ENCODE data around the gene TBC1D9B.
"Not testable (repeated sequence)": the region's sequence is repeated elsewhere in the genome, so short reads cannot be mapped to it uniquely, and the experiment has no call there.

Gene TBC1D9B

DNA sequence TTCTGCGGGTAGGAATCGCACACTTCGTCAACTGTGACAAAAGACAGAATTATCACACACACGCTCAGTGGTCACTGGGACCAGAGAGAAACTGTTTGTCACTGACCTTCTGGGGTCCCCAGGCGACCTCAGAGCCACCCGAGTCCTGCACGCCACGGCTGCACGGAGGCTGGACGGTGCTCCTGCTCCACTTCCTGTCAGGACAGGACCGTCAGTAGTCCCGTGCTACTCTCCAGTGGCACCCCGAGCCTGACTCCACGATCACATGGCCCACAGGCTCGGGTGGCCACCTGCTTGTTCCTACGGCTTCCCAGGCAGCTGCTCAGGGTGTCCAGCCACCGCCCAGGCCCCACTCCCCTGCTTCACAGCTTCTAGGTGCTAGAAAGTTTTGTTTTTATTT, 66.9 kb downstream of the TBC1D9B start:
- no peak overlapping the region for H3K9ac ChIP-seq (ENCODE audit: low read depth, low read length)
- H3K4me3 ChIP-seq (ENCODE audit: low read depth, low read length), result no peak overlapping the region
- H3K27me3 ChIP-seq (ENCODE audit: control insufficient read depth, insufficient read depth, low read length), result no peaks in the 10 kb centered on the region
- no peaks in the 10 kb centered on the region for H3K9me3 ChIP-seq (ENCODE audit: control insufficient read depth, insufficient read depth, low read length)
- no peaks in the 10 kb centered on the region for H3K4me1 ChIP-seq (ENCODE audit: control insufficient read depth, insufficient read depth, low read length)
- H3K36me3 ChIP-seq (ENCODE audit: control insufficient read depth, insufficient read depth, low read length), result peaks cover 43% of the 10 kb centered on the region

DNA sequence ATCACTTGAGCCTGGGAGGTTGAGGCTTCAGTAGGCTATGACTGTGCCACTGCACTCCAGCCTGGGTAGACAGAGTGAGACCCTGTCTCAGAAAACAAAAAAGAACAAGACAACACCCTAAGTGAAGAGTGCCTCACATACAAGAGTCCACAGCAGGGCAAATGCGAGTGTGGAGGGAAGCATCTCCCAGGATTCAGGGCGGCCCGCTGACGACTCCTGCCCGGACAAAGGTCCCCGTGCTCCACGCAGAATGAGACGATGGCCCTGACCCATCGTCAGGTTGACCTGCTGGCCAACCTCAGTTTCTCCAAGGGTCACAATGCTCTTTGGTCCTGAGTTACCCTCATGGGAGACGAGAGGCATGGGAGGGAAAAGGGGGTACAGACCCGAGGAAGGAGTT, 67.4 kb downstream of the TBC1D9B start:
- Histone ChIP-seq H3K4me3 (ENCODE audit: low read depth, low read length) (no peak overlapping the region), H3K9me3 (ENCODE audit: control insufficient read depth, insufficient read depth, low read length) (no peaks in the 10 kb centered on the region), H3K36me3 (ENCODE audit: control insufficient read depth, insufficient read depth, low read length) (peaks cover 43% of the 10 kb centered on the region), H3K4me1 (ENCODE audit: control insufficient read depth, insufficient read depth, low read length) (no peaks in the 10 kb centered on the region), H3K27me3 (ENCODE audit: control insufficient read depth, insufficient read depth, low read length) (no peaks in the 10 kb centered on the region), H3K9ac (ENCODE audit: low read depth, low read length) (no peak overlapping the region)

DNA sequence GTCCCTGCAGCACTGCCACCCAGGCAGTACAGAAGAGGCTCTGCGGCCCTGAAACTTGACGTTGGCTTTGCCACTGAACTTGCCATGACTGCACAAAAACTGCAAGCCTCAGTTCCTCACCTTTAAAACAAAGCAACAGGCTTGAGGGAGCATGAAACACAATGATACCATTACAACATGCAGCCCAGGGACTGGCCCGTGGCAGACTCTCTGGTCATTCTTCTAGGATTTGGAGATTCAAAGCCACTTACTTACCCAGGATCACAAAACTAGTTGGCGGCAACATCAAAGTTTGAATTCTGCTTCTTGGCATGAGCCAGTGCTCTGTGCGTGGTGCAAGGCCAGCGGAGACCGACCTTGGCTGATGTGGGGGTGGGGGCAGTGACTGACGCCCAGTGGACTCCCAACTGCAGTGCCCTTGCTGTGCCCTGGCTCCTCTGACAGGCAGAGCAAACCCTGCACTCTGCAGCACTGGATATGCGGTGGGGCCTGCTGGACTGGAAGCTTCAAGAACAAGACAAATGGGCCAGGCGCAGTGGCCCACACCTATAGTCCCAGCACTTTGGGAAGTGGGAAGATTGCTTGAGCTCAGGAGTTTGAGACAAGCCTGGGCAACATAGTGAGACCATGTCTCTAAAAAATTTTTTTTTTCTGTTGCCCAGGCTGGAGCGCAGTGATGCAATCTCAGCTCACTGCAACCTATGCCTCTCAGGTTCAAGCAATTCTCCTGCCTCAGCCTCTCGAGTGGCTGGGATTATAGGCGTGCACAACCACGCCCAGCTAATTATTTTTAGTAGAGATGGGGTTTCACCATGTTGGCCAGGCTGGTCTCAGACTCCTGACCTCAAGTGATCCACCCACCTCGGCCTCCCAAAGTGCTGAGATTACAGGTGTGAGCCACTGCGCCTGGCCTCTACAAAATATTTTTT, 68.1 kb downstream of the TBC1D9B start:
- H3K27me3 ChIP-seq (ENCODE audit: control insufficient read depth, insufficient read depth, low read length), result no peaks in the 10 kb centered on the region
- H3K4me3 ChIP-seq (ENCODE audit: low read depth, low read length), result no peak overlapping the region
- H3K4me1 ChIP-seq (ENCODE audit: control insufficient read depth, insufficient read depth, low read length), result no peaks in the 10 kb centered on the region
- peaks cover 42% of the 10 kb centered on the region for H3K36me3 ChIP-seq (ENCODE audit: control insufficient read depth, insufficient read depth, low read length)
- H3K9me3 ChIP-seq (ENCODE audit: control insufficient read depth, insufficient read depth, low read length), result no peaks in the 10 kb centered on the region
- H3K9ac ChIP-seq (ENCODE audit: low read depth, low read length), result no peak overlapping the region

DNA sequence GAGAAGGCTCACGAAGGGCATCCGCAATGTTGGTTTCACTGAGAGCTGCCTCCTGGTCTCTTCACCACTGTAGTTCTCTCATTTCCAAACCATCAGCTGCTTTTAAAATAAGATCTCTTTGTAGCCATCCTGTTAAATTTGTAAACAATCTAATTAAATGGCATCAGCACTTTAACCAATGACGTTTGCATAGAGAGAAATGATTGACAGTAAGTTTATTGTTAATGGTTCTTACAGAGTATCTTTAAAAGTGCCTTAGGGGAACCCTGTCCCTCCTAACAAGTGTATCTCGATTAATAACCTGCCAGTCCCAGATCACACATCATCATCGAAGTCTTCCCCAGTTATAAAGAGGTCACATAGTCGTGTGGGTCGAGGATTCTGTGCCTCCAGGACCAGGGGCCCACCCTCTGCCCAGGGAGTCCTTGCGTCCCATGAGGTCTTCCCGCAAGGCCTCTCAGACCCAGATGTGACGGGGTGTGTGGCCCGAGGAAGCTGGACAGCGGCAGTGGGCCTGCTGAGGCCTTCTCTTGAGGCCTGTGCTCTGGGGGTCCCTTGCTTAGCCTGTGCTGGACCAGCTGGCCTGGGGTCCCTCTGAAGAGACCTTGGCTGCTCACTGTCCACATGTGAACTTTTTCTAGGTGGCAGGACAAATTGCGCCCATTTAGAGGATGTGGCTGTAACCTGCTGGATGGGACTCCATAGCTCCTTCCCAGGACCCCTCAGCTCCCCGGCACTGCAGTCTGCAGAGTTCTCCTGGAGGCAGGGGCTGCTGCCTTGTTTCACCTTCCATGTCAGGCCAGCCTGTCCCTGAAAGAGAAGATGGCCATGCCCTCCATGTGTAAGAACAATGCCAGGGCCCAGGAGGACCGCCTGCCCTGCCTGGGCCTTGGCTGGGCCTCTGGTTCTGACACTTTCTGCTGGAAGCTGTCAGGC, 70.4 kb downstream of the TBC1D9B start:
- H3K4me3 ChIP-seq (ENCODE audit: low read depth, low read length), result no peak overlapping the region
- H3K9ac ChIP-seq (ENCODE audit: low read depth, low read length), result no peak overlapping the region

DNA sequence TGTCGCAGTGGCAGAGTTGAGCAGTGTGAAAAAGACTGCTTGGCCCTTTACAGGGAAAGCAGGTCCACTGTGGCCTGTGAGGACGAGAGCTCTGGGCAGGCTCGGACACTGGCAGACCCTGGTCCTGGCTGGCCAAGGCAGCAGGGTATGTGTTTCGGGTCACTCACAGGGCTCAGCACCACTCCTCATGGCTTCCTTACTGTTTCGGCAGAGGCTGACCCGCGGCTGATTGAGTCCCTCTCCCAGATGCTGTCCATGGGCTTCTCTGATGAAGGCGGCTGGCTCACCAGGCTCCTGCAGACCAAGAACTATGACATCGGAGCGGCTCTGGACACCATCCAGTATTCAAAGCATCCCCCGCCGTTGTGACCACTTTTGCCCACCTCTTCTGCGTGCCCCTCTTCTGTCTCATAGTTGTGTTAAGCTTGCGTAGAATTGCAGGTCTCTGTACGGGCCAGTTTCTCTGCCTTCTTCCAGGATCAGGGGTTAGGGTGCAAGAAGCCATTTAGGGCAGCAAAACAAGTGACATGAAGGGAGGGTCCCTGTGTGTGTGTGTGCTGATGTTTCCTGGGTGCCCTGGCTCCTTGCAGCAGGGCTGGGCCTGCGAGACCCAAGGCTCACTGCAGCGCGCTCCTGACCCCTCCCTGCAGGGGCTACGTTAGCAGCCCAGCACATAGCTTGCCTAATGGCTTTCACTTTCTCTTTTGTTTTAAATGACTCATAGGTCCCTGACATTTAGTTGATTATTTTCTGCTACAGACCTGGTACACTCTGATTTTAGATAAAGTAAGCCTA, 71.3 kb downstream of the TBC1D9B start:
- no peaks in the 10 kb centered on the region for H3K9me3 ChIP-seq (ENCODE audit: control insufficient read depth, insufficient read depth, low read length)
- no peak overlapping the region for H3K4me3 ChIP-seq (ENCODE audit: low read depth, low read length)
- H3K36me3 ChIP-seq (ENCODE audit: control insufficient read depth, insufficient read depth, low read length), result peaks cover 60% of the 10 kb centered on the region
- H3K27me3 ChIP-seq (ENCODE audit: control insufficient read depth, insufficient read depth, low read length), result no peaks in the 10 kb centered on the region
- H3K4me1 ChIP-seq (ENCODE audit: control insufficient read depth, insufficient read depth, low read length), result no peaks in the 10 kb centered on the region
- H3K9ac ChIP-seq (ENCODE audit: low read depth, low read length), result no peak overlapping the region

More for the DNA sequence above, 70.4 kb downstream of the TBC1D9B start:
- no peaks in the 10 kb centered on the region for H3K27me3 ChIP-seq (ENCODE audit: control insufficient read depth, insufficient read depth, low read length)
- no peaks in the 10 kb centered on the region for H3K4me1 ChIP-seq (ENCODE audit: control insufficient read depth, insufficient read depth, low read length)
- H3K36me3 ChIP-seq (ENCODE audit: control insufficient read depth, insufficient read depth, low read length), result peaks cover 55% of the 10 kb centered on the region
- no peaks in the 10 kb centered on the region for H3K9me3 ChIP-seq (ENCODE audit: control insufficient read depth, insufficient read depth, low read length)

DNA sequence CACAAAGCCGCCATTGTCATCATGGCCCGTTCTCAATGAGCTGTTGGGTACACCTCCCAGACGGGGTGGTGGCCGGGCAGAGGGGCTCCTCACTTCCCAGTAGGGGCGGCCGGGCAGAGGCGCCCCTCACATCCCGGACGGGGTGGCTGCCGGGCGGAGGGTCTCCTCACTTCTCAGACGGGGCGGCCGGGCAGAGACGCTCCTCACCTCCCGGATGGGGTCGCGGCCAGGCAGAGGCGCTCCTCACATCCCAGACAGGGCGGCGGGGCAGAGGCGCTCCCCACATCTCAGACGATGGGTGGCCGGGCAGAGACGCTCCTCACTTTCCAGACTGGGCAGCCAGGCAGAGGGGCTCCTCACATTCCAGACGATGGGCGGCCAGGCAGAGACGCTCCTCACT, 72.8 kb downstream of the TBC1D9B start:
- H3K4me3 ChIP-seq (ENCODE audit: low read depth, low read length); H3K4me1 ChIP-seq (ENCODE audit: control insufficient read depth, insufficient read depth, low read length); H3K27me3 ChIP-seq (ENCODE audit: control insufficient read depth, insufficient read depth, low read length); H3K9ac ChIP-seq (ENCODE audit: low read depth, low read length); H3K9me3 ChIP-seq (ENCODE audit: control insufficient read depth, insufficient read depth, low read length): not testable (repeated sequence)
- peaks cover 57% of the 10 kb centered on the region for H3K36me3 ChIP-seq (ENCODE audit: control insufficient read depth, insufficient read depth, low read length)

DNA sequence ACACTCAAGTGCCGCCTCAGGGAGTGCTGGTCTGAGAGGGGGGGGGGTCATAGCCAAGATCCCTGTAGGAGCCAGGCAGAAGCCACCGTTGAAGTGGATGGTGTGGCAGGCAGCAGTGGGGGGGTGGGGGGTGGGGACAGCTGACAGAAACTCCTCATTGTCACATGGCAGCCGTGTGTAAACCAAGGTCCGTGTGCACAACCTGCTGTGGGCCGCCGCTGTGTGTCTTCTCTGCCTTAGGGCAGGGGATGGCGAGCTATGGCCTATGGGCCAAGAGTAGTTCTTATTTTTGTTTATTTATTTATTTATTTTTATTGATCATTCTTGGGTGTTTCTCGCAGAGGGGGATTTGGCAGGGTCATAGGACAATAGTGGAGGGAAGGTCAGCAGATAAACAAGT, 73.6 kb downstream of the TBC1D9B start:
- no peak overlapping the region for H3K4me3 ChIP-seq (ENCODE audit: low read depth, low read length)
- H3K9me3 ChIP-seq (ENCODE audit: control insufficient read depth, insufficient read depth, low read length), result no peaks in the 10 kb centered on the region
- H3K27me3 ChIP-seq (ENCODE audit: control insufficient read depth, insufficient read depth, low read length), result no peaks in the 10 kb centered on the region
- H3K36me3 ChIP-seq (ENCODE audit: control insufficient read depth, insufficient read depth, low read length), result peaks cover 52% of the 10 kb centered on the region
- H3K9ac ChIP-seq (ENCODE audit: low read depth, low read length), result no peak overlapping the region
- H3K4me1 ChIP-seq (ENCODE audit: control insufficient read depth, insufficient read depth, low read length), result peaks cover under 1% of the 10 kb centered on the region

DNA sequence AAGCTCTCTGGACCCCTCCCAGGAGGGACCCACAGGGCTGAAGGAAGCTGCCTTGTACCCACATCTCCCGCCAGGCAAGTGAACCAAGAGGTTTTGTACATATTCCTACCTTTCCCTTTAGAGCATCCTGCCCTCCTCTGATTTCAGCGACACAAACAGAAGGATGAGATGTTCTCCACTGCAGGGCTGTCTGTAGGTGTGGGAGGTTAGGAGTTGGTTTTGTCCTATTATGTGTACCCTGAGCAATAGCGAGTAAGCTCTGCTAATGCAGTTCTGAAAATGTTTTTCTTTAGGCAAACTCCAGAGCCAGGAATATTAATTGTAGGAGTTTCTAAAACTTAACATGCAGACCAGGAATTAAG, 74.0 kb downstream of the TBC1D9B start:
- Histone ChIP-seq H3K9me3 (ENCODE audit: control insufficient read depth, insufficient read depth, low read length) (no peaks in the 10 kb centered on the region), H3K36me3 (ENCODE audit: control insufficient read depth, insufficient read depth, low read length) (peaks cover 56% of the 10 kb centered on the region), H3K27me3 (ENCODE audit: control insufficient read depth, insufficient read depth, low read length) (no peaks in the 10 kb centered on the region), H3K4me3 (ENCODE audit: low read depth, low read length) (no peak overlapping the region), H3K9ac (ENCODE audit: low read depth, low read length) (no peak overlapping the region), H3K4me1 (ENCODE audit: control insufficient read depth, insufficient read depth, low read length) (peaks cover 4% of the 10 kb centered on the region)

DNA sequence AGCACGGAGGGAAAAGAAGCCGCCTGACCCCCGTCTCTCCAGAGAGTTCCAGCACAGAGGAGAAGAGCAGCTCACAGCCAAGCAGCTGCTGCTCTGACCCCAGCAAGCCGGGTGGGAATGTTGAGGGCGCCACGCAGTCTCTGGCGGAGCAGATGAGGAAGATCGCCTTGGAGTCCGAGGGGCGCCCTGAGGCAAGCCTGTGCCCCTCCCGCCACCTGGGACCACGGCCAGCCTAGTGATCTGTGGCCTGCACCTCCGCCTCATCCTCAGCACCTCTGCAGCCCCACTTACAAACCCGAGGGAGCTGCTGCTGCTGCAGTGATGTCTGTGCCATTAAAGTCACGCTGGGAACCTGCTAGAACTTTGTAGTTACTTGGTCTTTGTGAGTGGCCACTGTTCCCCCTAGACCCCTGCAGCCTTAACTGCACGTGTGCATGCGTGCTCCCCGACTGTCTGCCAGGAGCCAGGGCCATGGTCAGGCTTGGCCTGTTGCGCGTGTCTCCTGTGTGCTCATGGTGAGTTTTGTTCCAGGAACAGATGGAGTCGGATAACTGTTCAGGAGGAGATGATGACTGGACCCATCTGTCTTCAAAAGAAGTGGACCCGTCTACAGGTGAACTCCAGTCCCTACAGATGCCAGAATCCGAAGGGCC, 74.5 kb downstream of the TBC1D9B start:
- Histone ChIP-seq H3K9me3 (ENCODE audit: control insufficient read depth, insufficient read depth, low read length) (no peaks in the 10 kb centered on the region), H3K36me3 (ENCODE audit: control insufficient read depth, insufficient read depth, low read length) (peaks cover 57% of the 10 kb centered on the region), H3K4me3 (ENCODE audit: low read depth, low read length) (no peak overlapping the region), H3K27me3 (ENCODE audit: control insufficient read depth, insufficient read depth, low read length) (no peaks in the 10 kb centered on the region), H3K9ac (ENCODE audit: low read depth, low read length) (no peak overlapping the region), H3K4me1 (ENCODE audit: control insufficient read depth, insufficient read depth, low read length) (peaks cover 5% of the 10 kb centered on the region)

DNA sequence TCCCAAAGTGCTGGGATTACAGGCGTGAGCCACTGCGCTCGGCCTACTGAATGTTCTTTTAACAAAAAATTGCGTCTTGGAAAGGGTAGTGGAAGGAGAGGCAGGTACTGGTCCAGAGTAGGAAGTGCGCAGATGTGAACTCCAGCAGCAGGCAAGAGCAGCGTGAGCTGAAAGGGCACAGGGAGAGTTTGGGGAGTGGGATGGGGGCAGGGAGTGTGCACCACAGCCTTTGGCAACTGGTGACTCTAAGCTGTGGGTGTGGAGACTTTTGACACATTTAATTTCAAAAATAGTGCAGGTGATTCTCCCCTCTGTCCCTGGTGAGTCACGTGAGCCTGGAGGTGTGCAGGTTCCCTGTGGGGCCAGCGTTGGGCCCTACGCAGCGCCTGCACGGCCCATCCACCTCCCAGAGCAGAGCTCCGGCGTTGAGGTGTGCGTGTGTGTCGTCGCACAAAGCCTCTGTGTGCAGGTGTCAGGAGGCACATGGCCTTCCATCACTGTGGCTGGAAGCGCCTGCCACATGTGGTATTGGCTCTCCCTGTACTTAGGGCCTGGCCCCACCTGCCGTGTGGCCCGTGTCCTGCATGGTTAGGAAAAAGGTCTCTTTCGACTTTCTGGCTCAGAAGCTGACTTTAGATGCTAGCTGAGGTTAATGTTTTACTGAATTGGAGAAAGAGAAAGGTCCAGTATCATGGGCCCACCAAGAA, 75.5 kb downstream of the TBC1D9B start:
- H3K27me3 ChIP-seq (ENCODE audit: control insufficient read depth, insufficient read depth, low read length), result no peaks in the 10 kb centered on the region
- H3K4me3 ChIP-seq (ENCODE audit: low read depth, low read length), result no peak overlapping the region
- no peaks in the 10 kb centered on the region for H3K9me3 ChIP-seq (ENCODE audit: control insufficient read depth, insufficient read depth, low read length)
- no peak overlapping the region for H3K9ac ChIP-seq (ENCODE audit: low read depth, low read length)
- H3K4me1 ChIP-seq (ENCODE audit: control insufficient read depth, insufficient read depth, low read length), result peaks cover 5% of the 10 kb centered on the region
- H3K36me3 ChIP-seq (ENCODE audit: control insufficient read depth, insufficient read depth, low read length), result peaks cover 48% of the 10 kb centered on the region
